HL-60/S4 (cell line): ENCODE data around the gene GLCCI1.

Experiments
- in situ Hi-C: fragments of 300-500 bp; cut with MboI; formaldehyde crosslinking; loops from 2 replicates; pipeline ENCODE4 v1.14.3; 2022; ENCODE audit warnings: low sequenced_read_pairs

The GLCCI1 gene

GRCh38 chr7:7959979-7960670, 8.5 kb upstream of the GLCCI1 start:
- in situ Hi-C loops, result no loop called here

GRCh38 chr7:7962851-7963250, 5.7 kb upstream of the GLCCI1 start:
- in situ Hi-C loops, result no loop called here

GRCh38 chr7:7964250-7964649, 4.3 kb upstream of the GLCCI1 start:
- in situ Hi-C loops, result no loop called here

GRCh38 chr7:7964691-7965090, 3.9 kb upstream of the GLCCI1 start:
- in situ Hi-C loops, result no loop called here

- in situ Hi-C loops, result no loop called here
Observed at GRCh38 chr7:7965301-7965700, 3.3 kb upstream of the GLCCI1 start.

GRCh38 chr7:7966141-7966734, 2.4 kb upstream of the GLCCI1 start:
- in situ Hi-C loops, result no loop called here

GRCh38 chr7:7967886-7968543, 581 bp upstream of the GLCCI1 start:
- in situ Hi-C loops, result no loop called here

- in situ Hi-C loops, result no loop called here
Observed at GRCh38 chr7:7969306-7970236, 975 bp downstream of the GLCCI1 start.

GRCh38 chr7:7970237-7970530, 1.6 kb downstream of the GLCCI1 start:
- in situ Hi-C loops, result no loop called here

GRCh38 chr7:7970531-7971307, 2.1 kb downstream of the GLCCI1 start:
- in situ Hi-C loops, result no loop called here

- in situ Hi-C loops, result no loop called here
Observed at GRCh38 chr7:7971308-7972040, 2.9 kb downstream of the GLCCI1 start.

- in situ Hi-C loops, result no loop called here
Observed at GRCh38 chr7:7972128-7972527, 3.5 kb downstream of the GLCCI1 start.

GRCh38 chr7:7972922-7973594, 4.5 kb downstream of the GLCCI1 start:
- in situ Hi-C loops, result no loop called here

GRCh38 chr7:7976677-7977076, 8.1 kb downstream of the GLCCI1 start:
- in situ Hi-C loops, result no loop called here

GRCh38 chr7:7977774-7978173, 9.2 kb downstream of the GLCCI1 start:
- in situ Hi-C loops, result no loop called here

- in situ Hi-C loops, result no loop called here
Observed at GRCh38 chr7:7978860-7979259, 10.3 kb downstream of the GLCCI1 start.

- in situ Hi-C loops, result no loop called here
Observed at GRCh38 chr7:7979558-7979957, 11.0 kb downstream of the GLCCI1 start.

GRCh38 chr7:7980134-7980533, 11.5 kb downstream of the GLCCI1 start:
- in situ Hi-C loops, result no loop called here

- in situ Hi-C loops, result no loop called here
Observed at GRCh38 chr7:7982904-7983303, 14.3 kb downstream of the GLCCI1 start.
